NB4 (cell line): ENCODE measurements around the gene CNTNAP4.

Source experiments
- CTCF ChIP-seq: IDR thresholded peaks from one replicate; pipeline ENCODE4 v1.5.1; 2012; ENCODE audit warnings: low read depth, low read length
- POLR2A ChIP-seq: IDR thresholded peaks from 2 replicates; pipeline ENCODE4 v1.6.1; 2011; ENCODE audit warnings: mild to moderate bottlenecking; ENCODE audit not compliant: insufficient read length; ENCODE audit errors: extremely low read depth
- TF ChIP-seq, protein P1 (sequence below): IDR thresholded peaks from 2 replicates; pipeline ENCODE4 v1.6.1; 2011; ENCODE audit warnings: low read depth, low read length

DNA sequence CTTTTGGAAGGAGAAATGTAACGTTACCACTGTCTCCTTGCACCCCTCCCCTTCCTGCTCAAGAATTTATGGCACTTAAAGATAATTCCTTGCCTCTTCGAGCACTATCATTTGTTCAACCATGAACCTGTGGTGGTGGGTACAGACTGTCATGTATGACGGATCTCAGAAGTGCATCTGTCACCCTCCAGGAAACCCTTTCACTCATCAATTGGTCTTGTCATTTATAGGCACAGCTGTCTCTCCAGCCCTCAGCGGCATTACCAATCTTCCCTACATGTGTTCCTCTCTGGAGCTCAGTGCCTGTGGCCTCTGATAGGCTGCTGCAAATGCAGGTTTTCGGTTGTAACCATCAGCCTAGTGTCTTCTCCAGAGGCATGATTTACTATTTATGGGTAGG lies 15.0 kb downstream of the CNTNAP4 start:
- TF ChIP-seq CTCF (no peak), POLR2A (no peak)
- TF ChIP-seq, protein P1, sequence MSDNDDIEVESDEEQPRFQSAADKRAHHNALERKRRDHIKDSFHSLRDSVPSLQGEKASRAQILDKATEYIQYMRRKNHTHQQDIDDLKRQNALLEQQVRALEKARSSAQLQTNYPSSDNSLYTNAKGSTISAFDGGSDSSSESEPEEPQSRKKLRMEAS: no peak
